Type B pancreatic cell (in vitro differentiated cells): ENCODE measurements around the gene IMMP2L. TPM values are rescaled to one million over a fixed set of nuclear protein-coding genes. Genes with fewer than 3 reads are reported as not detected.

Experiments
- DNase-seq: peaks from one replicate; pipeline ENCODE4 v3.0.0; 2021; ENCODE audit warnings: mixed read lengths; ENCODE audit not compliant: unreplicated experiment; ENCODE audit errors: extremely low spot score
- H3K27ac Mint-ChIP-seq: 2 replicates; pipeline ENCODE4 v1.8.0; 2021; ENCODE audit warnings: mild to moderate bottlenecking, mixed read lengths
- H3K27me3 Mint-ChIP-seq: 2 replicates; pipeline ENCODE4 v1.8.0; 2021; ENCODE audit warnings: mixed read lengths
- H3K36me3 Mint-ChIP-seq: 2 replicates; pipeline ENCODE4 v1.8.0; 2021; ENCODE audit warnings: mixed read lengths
- H3K4me1 Mint-ChIP-seq: one replicate; pipeline ENCODE4 v1.8.0; 2021; ENCODE audit warnings: mixed read lengths; ENCODE audit not compliant: unreplicated experiment
- H3K4me3 Mint-ChIP-seq: 2 replicates; pipeline ENCODE4 v1.8.0; 2021; ENCODE audit warnings: mild to moderate bottlenecking, mixed read lengths
- H3K9me3 Mint-ChIP-seq: 2 replicates; pipeline ENCODE4 v1.8.0; 2021; ENCODE audit warnings: mixed read lengths
- CTCF ChIP-seq: fragments of 200-600 bp; sonication (generic); conservative IDR thresholded peaks from 2 replicates; pipeline ENCODE4 v1.5.0; 2021; ENCODE audit warnings: antibody characterized with exemption, mild to moderate bottlenecking
- total RNA-seq: library from RNA; stranded (reverse); gene quantifications from 2 replicates; pipeline ENCODE4 v1.2.1, GENCODE V29; 2021; ENCODE audit warnings: low replicate concordance

IMMP2L gene
- total RNA-seq, 1 donor from 2014 or later = 23.0 TPM

- Mint-ChIP-seq H3K9me3 (no peaks in the 10 kb centered on the region), H3K36me3 (no peaks in the 10 kb centered on the region), H3K4me3 (no peak overlapping the region), H3K27me3 (no peaks in the 10 kb centered on the region), H3K4me1 (peaks cover 6% of the 10 kb centered on the region), H3K27ac (no peak overlapping the region)
- no peak for DNase-seq
- TF ChIP-seq CTCF = no peak
These were observed 807.6 kb downstream of the IMMP2L start for GRCh38 chr7:110754649-110755048.

DNA sequence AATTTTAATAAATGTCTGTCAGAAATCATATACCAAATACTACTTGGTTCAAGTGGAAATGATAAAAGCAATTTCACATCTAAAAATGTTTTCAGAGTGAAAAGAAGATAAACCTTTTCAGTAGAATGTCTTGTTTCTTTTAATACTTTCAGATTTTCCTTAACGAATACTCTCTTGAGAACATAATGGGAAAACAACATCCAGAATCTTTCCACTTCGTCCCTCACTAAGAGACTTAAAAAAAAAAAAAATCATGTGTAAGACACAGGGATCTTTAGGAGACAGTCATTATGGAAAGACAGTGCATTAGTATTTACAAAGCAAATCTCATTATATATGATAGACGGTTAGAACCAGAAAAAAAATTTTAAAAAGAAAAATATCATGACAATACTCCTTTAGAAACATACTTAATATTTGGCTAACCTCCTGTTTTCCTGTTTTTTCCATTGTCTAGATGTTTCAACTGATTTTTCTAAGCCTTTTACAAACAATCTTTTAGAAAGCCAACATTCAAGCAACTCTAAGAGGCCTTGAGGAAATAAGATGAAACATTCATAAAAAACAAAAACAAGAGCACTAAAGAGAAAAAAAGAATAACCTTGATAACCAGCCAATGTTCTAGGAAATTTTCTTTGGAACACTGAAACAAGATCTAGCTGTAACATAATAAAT, 811.2 kb downstream of the IMMP2L start:
- no peak for TF ChIP-seq CTCF
- H3K27ac Mint-ChIP-seq = no peak overlapping the region
- H3K27me3 Mint-ChIP-seq = no peaks in the 10 kb centered on the region
- H3K4me1 Mint-ChIP-seq = no peaks in the 10 kb centered on the region
- no peak for DNase-seq
- H3K36me3 Mint-ChIP-seq = no peaks in the 10 kb centered on the region
- no peak overlapping the region for H3K4me3 Mint-ChIP-seq
- H3K9me3 Mint-ChIP-seq = peaks cover 7% of the 10 kb centered on the region

- Mint-ChIP-seq H3K27ac (no peak overlapping the region), H3K9me3 (no peaks in the 10 kb centered on the region), H3K4me1 (no peaks in the 10 kb centered on the region), H3K27me3 (no peaks in the 10 kb centered on the region), H3K36me3 (no peaks in the 10 kb centered on the region), H3K4me3 (no peak overlapping the region)
- no peak for TF ChIP-seq CTCF
- no peak for DNase-seq
These were observed 829.1 kb downstream of the IMMP2L start for GRCh38 chr7:110733221-110733620.

DNA sequence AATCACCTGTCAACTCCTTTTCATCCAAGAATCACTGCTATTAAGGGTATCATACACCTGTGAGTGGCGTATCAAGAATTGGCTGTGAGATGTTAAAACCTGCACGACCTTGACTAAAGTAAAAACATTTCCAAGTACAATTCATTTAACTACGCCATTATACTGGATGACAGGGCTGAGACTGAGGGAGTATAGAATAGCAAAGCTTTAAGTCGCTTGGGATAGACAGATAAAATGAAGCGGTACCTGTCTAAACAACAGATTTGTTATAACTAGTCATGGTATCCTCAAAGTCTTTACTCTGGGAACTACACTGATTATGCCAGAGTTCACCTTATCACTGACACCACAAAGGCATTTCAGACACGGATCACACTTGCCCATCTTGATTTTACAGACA, 837.5 kb downstream of the IMMP2L start:
- no peak for DNase-seq
- H3K27me3 Mint-ChIP-seq = no peaks in the 10 kb centered on the region
- H3K36me3 Mint-ChIP-seq = no peaks in the 10 kb centered on the region
- no peak overlapping the region for H3K27ac Mint-ChIP-seq
- no peaks in the 10 kb centered on the region for H3K9me3 Mint-ChIP-seq
- no peaks in the 10 kb centered on the region for H3K4me1 Mint-ChIP-seq
- H3K4me3 Mint-ChIP-seq = no peak overlapping the region
- TF ChIP-seq CTCF = no peak

DNA sequence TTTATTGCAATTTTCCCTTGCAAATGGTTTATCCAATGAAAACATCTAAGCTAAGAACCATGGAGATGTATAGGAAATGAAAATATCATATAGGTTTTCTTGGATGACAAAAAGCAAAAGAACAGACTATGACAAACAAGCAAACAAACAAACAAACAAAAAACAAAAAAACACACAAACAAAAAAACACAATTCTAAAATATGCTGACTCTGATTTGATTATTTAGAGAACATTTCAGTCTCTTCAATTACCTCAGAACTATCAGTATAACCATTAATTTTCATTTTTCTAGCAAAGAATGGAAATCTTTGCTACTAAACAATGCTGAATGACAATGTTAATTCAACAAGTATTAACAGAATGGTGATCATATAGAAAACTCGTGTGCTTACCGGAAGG, 840.9 kb downstream of the IMMP2L start:
- no peaks in the 10 kb centered on the region for H3K36me3 Mint-ChIP-seq

More for the DNA sequence above, 840.9 kb downstream of the IMMP2L start:
- Mint-ChIP-seq H3K27ac (no peak overlapping the region), H3K4me1 (no peaks in the 10 kb centered on the region), H3K4me3 (no peak overlapping the region), H3K9me3 (peaks cover 5% of the 10 kb centered on the region), H3K27me3 (no peaks in the 10 kb centered on the region)
- no peak for DNase-seq
- no peak for TF ChIP-seq CTCF
